ENCODE results near the gene IGSF3. TPM values are rescaled to one million over a fixed set of nuclear protein-coding genes. Genes with fewer than 3 reads are reported as not detected.

IGSF3 gene
- total RNA-seq, 4 donors from 2014 or later: 10.9 to 23.1 (median 18.6) TPM

GRCh38 chr1:116587501-116588227 lies 79.9 kb downstream of the IGSF3 start:
- H3K4me1 ChIP-seq: no peaks in the 10 kb centered on the region
- peaks cover 0 to 4% of the 10 kb centered on the region in 2 donors for H3K36me3 ChIP-seq
- intact Hi-C loops (cut with DNase I): no loop called here
- 88 to 92% methylated on average over 5 of the region's 5 CpGs for WGBS, 2 donors
- no peak overlapping the region for H3K27ac ChIP-seq
- TF ChIP-seq CTCF (IDR thresholded peaks at IDR 0.05) (no peak), POLR2A (IDR thresholded peaks at IDR 0.05) (no peak)
- no peaks in the 10 kb centered on the region for H3K9me3 ChIP-seq
- DNase-seq: no peak
- H3K4me3 ChIP-seq (replicated peaks in 1 of 3): no peak overlapping the region
- H3K27me3 ChIP-seq: no peaks in the 10 kb centered on the region

GRCh38 chr1:116586741-116587143 lies 80.8 kb downstream of the IGSF3 start:
- intact Hi-C loops (cut with DNase I): no loop called here
- DNase-seq: no peak
- no peak overlapping the region for H3K4me3 ChIP-seq (replicated peaks in 1 of 3)
- peaks cover 0 to 4% of the 10 kb centered on the region in 2 donors for H3K36me3 ChIP-seq
- no peak for TF ChIP-seq CTCF (IDR thresholded peaks at IDR 0.05)
- TF ChIP-seq POLR2A (IDR thresholded peaks at IDR 0.05): no peak
- H3K27me3 ChIP-seq: no peaks in the 10 kb centered on the region
- H3K27ac ChIP-seq: no peak overlapping the region
- WGBS, 2 donors: 77 to 86% methylated on average over 3 of the region's 3 CpGs
- H3K9me3 ChIP-seq: no peaks in the 10 kb centered on the region
- H3K4me1 ChIP-seq: no peaks in the 10 kb centered on the region

- Histone ChIP-seq H3K4me1 (no peaks in the 10 kb centered on the region), H3K4me3 (replicated peaks in 1 of 3) (no peak overlapping the region), H3K9me3 (no peaks in the 10 kb centered on the region), H3K36me3 (peaks cover 0 to 4% of the 10 kb centered on the region in 2 donors), H3K27ac (no peak overlapping the region), H3K27me3 (no peaks in the 10 kb centered on the region)
- 57 to 83% methylated on average over 1 of the region's 1 CpG for WGBS, 2 donors
- no peak for DNase-seq
- TF ChIP-seq CTCF (IDR thresholded peaks at IDR 0.05) (no peak), POLR2A (IDR thresholded peaks at IDR 0.05) (no peak)
- intact Hi-C loops (cut with DNase I): no loop called here
These were observed 81.6 kb downstream of the IGSF3 start for GRCh38 chr1:116585886-116586285.

- WGBS, 2 donors: 97 to 98% methylated on average over 3 of the region's 3 CpGs
- Histone ChIP-seq H3K27ac (no peak overlapping the region), H3K9me3 (no peaks in the 10 kb centered on the region), H3K4me1 (no peaks in the 10 kb centered on the region), H3K4me3 (replicated peaks in 1 of 3) (no peak overlapping the region), H3K36me3 (peaks cover 0 to 4% of the 10 kb centered on the region in 2 donors), H3K27me3 (no peaks in the 10 kb centered on the region)
- intact Hi-C loops (cut with DNase I): no loop called here
- TF ChIP-seq POLR2A (IDR thresholded peaks at IDR 0.05) (no peak), CTCF (IDR thresholded peaks at IDR 0.05) (no peak)
- no peak for DNase-seq
These were observed 86.1 kb downstream of the IGSF3 start for GRCh38 chr1:116581323-116581885.
